Suppressor macrophage treated with lipopolysaccharide for 1 hour (primary cell): ENCODE data around the gene TBC1D28.
"Not testable (repeated sequence)": the region's sequence is repeated elsewhere in the genome, so short reads cannot be mapped to it uniquely, and the experiment has no call there.

Experiments used
- DNase-seq, 3 donors: peaks; one replicate each; pipeline ENCODE4 v3.0.0-alpha.2; 2020 to 2022

The TBC1D28 gene

DNA sequence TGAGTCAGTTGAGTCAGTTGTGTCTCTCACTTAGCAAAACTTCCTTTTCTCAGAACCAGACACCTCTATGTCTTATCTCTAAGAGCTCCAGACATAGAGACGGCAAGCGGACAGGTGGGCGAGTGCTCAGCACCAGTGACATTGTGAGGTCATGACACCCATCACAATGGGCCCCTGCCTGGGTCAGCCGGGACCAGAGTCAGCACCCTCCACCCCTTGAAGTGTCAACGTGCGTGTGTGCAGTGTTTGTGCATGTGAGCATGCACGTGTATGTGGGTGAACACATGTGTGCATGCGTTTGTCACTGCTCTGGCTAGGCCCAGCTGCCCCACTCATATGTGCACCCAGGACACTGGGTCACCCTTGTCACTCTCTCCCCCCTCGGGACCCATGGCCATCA lies at the start of gene TBC1D28:
TBC1D28 (minus strand) TSS at position 101 of the 400 bp plus-strand sequence. CDS start 3,039 bp downstream, outside the sequence.
- DNase-seq, result not testable (repeated sequence)

DNA sequence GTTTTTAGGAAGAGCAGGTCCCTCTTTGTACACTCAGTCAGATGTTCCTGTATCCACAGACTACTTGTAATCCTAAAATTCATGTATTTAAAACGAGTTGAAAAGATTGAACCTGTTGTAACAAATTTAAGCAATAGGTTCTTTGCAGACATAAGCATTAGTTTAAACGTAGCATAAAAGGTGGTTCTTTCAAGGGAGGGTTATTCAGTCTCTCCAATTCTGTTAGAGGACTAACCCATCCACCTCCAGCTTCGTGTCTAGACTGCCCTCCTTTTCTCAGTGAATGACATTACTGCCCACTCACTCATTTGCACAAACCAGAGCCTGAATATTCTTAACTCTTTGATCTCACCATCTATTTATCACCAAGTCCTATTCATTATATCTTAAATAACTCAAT lies 38.5 kb upstream of the TBC1D28 start:
- not testable (repeated sequence) for DNase-seq

DNA sequence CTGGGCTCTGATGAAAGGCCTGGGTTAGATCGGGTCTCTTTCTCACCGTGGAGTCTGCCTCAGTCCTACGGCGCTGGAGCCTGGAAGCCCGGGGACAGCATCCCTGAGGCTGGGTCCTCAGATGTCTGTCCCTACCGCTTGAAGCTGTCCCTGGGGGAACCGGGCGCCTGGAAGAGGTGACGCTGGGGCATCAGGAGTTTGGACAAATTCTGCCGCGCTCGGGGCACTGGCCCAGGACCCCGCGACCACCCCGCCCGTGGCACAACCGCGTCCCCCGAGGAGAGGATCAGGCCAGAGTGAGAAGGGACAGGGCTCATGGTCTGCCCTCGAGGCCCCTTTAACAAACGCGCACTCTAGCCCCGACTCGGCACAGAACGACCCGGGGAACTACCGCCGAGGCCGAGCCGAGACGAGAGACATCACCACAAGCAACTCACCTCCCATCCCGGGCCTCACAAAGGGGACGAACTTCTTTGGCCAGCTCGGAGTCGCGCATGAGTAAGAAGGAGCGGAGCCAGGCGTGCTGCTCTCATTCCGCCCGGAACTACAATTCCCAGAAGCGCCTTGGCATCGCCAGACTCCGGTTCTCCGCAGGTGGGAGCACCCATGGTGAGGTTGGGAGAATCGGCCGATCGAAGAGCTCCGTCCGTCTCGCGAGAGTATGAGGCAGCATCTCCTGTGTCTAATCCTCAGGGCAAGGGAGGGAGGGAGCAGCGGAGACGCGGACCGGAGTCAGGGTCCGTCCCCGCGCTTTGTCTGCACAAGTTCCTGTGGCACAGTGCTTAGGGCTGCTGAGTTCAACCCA lies 37.8 kb upstream of the TBC1D28 start, which contains the start of gene FOXO3B:
FOXO3B (minus strand) TSS at position 548 of the 805 bp plus-strand sequence. CDS start 663 bp downstream, outside the sequence.
- peak; percentile 78 to 85 (median 82) for DNase-seq

DNA sequence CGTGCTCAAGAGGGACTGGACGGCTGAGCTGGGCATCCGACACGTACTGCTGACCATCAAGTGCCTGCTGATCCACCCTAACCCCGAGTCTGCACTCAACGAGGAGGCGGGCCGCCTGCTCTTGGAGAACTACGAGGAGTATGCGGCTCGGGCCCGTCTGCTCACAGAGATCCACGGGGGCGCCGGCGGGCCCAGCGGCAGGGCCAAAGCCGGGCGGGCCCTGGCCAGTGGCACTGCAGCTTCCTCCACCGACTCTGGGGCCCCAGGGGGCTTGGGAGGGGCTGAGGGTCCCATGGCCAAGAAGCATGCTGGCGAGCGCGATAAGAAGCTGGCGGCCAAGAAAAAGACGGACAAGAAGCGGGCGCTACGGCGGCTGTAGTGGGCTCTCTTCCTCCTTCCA lies 33.2 kb upstream of the TBC1D28 start:
- DNase-seq, result not testable (repeated sequence)

DNA sequence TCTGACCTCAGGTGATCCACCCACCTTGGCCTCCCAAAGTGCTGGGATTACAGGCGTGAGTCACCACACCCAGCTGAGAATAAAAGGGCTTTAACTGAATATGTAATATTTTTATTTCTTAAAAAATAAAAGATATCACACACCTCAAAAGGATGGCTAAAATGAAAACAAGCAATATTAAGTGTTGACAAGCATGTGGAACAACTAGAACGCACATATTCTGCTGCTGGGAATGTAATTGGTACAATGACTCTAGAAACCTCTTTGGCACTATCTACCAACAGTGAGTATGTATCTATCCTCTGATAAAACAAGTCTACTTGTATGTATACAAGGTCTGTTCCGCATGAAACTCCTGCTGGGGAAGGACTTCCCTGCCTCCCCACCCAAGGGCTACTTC lies 32.7 kb upstream of the TBC1D28 start:
- DNase-seq, result not testable (repeated sequence)

DNA sequence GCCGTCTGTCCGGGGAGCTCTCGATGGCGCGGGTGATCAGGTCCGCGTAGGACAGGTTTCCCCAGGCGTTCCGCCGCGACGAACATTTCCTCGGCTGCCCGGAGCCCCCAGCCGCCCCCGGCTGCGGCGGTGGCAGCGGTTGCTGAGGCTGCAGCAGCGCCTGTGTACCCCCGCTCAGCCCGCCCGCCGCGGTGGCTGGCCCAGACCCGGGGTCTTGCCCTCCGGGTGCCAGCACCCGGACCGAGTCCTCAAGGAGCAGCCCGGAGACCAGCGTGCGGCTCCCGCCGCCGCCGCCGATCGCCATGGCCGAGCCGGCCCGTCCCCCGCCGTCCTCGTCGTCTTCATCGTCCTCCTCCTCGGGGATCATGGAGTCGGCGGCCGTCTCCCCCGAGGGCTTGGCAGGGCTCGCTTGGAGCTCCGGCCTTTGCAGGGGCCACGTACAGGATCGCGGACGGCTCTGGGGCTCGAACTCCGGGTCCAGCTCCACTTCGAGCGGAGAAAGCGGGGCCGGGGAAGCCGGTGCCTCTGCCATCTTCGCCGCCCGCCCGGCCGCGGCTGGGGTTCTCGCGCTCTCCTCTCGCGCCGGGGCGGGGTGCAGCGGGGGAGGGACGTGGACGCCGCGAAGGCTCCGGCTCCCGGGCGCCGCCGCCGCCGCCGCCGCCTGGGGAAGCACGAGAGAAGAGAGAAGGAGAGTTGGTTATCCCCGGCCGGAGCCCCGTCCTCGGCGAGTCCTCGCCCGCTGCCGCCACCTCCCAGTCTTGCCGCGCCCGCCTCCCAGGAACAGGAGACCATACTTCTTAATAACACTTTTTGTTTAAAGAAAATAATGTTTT lies 28.4 kb upstream of the TBC1D28 start:
- DNase-seq, result not testable (repeated sequence)

DNA sequence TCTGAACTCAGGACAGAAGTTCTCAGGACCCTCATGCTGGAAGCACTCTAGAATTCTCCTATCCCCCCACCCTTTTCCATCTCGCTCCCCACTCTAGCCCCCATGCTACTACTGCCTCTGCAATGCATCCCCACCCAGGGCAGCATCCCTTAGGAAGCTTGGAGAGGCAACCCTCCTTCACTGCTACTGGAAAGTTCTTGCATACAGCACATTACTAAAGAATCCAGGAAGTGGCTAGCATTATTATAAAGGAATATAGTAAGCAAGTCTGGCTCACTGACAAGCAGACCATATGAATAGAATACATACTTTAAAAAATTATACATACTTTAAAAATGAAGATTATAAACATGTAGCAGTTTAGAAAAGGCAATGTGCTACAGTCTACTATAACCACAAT lies 24.4 kb upstream of the TBC1D28 start:
- not testable (repeated sequence) for DNase-seq

DNA sequence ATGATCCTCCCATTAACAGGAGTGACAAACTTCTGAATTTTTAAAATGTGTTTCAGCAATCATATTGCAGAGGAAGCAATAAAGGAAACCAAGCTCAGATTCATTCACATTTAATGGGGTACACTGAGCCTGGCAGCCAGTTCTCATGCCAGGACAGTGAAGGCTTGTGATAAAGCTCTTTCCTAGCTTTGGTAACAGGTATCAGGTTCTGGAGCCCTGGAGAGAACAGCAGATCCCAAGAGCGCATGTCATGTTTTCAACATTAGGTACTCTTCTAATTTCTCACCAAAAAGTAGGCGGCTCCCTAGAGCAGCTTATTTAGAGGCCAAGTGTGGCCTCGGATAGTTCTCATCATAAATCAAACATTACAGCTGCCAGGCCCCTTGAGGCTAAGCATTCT lies 23.3 kb upstream of the TBC1D28 start:
- not testable (repeated sequence) for DNase-seq

DNA sequence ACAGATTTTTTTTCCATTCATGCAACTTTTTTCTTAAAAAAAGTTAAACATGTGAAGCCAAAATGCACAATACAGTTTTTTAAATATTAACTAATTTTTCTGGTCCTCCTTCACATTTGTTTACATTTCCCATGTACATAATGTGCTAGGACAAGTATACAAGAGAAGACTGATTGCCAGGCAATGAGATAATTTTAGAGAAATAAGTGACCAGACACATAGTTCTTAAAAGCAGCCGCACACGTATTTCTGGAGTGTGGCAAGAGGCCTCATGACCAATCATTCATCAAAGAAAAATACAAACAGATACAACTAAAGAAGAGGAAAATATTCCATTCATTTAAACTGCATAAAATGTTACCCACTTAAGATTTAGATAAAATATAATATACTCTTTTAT lies 22.1 kb upstream of the TBC1D28 start:
- not testable (repeated sequence) for DNase-seq

DNA sequence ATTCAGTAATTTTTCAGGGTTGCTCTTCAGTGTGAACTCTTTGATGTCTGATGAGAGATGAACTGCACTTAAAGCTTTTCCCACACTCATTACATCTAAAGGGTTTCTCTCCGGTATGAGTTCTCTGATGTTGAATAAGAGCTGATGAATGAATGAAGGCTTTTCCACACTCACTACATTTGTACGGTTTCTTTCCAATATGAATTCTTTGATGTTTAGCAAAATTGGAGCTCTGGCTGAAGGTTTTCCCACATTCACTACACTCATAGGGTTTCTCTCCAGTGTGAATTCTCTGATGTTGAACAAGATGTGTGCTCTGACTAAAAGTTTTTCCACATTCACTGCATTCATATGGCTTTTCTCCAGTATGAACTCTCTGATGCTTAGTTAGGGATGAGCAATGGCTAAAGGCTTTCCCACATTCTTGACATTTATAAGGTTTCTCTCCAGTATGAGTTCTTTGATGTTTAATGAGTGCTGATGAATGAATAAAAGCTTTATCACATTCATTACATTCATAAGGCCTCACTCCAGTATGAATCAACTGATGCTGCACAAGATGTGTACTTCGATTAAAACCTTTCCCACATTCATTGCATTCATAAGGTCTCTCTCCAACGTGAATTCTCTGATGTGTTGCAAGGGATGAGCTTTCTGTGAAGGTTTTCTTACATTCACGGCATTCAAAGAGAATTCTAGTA lies 17.9 kb upstream of the TBC1D28 start:
- DNase-seq, result not testable (repeated sequence)

DNA sequence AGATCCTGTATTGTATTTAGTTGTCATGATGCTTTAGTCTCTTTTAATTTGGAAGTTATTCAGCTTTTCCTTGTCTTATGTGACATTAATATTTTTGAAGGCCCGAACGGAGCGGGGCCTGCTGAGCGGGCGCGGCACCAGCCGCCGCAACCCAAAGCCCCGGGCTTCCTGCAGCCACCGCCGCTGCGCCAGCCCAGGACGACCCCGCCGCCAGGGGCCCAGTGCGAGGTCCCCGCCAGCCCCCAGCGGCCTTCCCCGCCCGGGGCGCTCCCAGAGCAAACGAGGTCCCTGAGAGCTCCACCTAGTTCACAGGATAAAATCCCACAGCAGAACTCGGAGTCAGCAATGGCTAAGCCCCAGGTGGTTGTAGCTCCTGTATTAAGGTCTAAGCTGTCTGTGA lies 5.9 kb upstream of the TBC1D28 start:
- DNase-seq, result not testable (repeated sequence)

DNA sequence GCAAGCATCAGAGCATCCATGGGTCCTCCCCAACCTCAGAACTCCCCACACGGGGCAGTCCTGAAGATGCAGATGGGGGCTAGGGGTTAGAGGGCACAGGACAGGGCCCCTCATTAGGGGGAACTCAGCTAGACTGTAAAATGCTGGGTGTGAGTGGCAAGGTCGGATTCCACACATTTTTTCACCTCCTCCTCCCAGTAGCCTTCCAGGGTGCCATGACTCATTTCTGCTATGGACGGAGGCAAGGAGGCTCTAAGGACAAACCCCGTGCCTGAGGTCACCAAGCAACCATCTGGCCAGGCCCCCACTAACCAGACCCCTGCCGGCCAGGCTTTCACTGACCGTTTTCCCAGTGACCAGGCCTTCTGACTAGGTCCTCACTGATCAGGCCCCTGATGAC lies 1.1 kb downstream of the TBC1D28 start:
- DNase-seq, result not testable (repeated sequence)

DNA sequence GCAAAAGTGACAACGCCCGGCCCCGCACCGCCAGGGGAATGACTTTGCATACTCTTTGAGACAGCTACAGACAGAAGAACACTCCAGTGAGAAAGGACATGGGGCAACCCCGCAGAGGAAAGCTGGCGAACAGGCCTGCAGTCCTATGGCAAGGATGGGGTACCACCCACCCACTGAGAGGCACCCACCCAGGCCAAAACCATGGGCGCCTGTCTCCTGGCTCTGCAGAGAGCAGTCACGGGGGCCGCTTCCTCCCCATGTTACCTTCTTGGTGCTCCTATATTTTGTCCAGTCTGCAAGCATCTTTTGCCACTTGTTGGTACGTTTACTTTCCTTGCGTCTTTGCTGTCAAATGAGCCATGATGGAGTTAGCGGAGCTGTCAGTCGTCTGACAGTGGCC lies 5.8 kb downstream of the TBC1D28 start:
- not testable (repeated sequence) for DNase-seq

DNA sequence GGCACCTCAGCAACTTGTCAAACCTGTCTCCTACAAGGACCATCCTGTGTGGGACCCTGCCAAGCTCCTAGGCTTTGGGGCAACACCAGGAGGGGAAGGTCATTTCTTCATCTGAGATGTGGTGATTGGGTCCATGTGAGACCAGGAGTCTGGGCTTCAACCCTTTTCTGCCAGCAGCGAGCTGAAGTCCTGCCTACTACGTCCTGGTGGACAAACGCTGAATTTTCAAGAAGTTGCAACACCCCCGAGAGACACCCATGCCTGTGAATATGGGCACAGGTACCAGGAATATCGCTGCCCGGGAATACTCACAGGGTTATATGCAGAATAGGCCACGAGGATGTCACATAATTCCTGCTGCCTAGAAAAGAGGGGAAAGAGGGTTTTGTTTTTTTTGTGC lies 8.0 kb downstream of the TBC1D28 start:
- not testable (repeated sequence) for DNase-seq

DNA sequence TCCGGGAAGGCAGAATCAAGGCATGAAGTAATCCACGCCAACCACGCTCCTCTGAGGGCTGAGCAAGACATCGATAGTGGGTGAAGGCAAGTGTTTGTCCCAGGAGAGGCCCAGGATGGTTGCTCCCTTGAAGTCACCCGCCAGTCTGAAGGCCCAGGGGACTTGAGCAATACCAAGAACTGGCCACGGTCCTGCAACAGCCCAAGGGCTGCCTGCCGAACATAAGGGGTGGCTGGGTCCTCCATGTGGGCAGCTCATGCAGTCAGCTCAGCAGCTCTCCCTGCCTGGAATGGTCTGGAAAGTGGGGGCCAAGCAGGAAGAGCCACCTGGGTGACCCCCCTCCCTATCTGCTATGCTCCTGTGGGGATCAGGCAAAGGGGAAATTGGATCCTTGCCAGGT lies 8.4 kb downstream of the TBC1D28 start:
- not testable (repeated sequence) for DNase-seq

DNA sequence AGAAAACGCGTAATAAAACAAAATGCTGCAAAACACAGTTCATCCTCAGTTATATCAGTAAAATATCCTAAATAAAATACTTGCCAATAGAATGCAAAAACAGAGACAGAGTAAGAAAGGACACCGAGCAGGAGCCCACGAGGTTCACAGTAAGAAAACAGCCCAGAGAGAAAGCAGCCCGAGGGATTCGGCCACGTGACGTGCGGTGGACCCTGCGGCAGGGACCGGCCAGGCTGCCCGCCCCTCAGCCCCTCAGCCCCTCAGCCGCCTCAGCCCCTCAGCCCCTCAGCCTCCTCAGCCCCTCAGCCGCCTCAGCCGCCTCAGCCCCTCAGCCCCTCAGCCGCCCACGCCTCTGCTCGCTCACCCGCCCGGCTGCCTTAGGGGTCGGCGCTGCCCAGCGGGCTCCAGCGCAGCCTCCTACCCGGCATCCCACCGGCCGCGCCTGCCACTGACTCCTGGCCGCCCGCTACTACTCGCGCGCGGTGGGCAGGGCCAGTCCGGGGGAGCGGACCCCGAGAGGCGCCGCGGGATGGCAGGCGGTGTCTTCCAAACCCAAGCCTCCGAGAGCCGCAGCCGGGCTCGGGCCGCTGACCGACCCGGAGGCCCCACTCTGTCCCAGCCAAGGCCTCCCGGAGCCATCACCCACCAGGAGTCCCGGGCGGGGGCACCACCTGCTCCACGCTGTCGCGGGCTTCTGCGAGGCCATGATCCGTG lies 9.5 kb downstream of the TBC1D28 start:
- not testable (repeated sequence) for DNase-seq

DNA sequence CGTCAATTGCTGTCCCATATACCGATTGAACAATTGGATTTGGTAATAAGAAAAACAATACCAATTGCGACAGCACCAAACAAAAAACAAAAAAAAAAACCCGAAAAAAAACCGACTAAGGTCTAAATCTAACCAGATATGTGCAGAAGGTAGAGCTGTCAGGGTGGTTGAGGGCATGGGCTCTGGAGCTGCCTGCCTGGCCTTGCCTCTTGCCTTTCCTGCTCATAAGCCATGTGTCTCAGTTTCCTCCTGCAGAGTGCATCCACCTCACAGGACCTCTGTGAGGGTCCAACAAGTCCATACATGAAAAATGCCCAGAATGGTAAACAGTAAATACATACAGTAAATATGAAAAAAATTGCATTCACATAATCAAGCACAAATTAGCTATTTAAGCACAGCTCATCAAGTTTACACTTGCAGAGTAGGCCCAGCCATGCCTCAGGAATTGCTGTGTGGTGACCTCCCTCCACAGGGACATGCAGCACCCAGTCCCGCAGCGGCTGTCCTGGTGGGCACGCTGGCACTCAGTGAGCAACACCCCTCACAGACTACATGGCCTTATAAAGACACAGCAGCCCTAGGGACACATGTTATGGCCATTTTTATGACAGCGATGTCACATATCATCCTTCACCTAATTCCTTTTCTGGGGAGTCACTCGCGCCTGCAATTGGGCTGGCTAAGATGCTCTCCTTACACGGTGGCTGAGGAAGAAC lies 17.9 kb downstream of the TBC1D28 start:
- no peak for DNase-seq

DNA sequence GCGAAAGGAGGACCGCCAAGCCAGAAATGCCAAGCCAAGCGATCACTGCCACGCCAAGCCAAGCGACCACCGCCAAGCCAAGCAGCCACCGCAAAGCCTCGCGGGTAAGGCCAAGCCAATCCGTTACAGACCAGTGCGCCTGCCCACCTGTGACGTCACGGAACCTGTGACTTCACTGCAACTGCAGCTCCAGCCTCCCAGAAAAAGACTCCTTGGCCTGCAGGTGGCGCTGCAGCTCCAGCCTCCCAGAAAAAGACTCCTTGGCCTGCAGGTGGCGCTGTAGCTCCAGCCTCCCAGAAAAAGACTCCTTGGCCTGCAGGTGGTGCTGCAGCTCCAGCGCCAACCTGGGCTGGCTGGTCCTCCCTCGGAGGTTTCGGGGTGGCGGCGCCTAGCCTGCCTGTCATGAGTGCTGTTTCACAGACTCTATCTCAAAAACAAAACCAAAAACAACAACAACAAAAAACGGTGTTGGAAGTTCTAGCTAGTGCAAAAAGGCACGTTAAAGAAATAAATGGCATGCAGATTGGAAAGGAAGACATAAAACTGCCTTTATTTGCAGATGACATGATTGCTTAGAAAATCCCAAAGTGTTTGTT lies 18.6 kb downstream of the TBC1D28 start:
- DNase-seq, result peak; percentile 80 to 90 (median 86)

DNA sequence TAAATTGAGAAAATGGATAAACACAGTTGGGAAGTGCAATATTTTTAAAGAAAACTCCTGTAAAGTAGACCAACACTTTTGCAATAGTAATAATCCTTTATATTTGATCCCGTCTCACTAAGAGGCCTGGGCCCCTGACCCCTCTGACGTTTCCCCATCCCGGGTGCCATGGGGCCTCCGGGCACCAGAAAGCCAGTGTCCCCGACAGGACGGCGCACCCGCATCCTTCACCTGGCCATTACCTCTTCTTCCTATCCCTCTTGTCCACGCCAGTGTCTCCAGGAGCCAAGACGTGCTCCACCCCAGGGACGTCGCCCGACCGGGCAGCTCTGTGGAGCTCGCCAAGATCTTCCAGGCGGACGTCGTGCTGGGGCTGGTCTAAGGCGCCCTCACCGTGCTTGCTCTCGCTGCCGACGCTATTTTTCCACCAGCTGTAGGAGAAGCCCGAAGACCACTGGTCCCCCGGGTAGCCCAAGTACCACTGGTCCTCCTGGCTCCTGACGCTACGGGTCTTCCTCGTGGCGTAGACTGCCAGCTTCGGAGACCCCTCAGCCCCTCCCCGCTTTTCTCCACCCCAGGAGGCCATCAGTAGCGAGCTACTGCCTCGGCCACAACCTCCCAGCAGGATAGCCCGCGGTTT lies 19.2 kb downstream of the TBC1D28 start:
- peak in 1 of 3 donors; percentile 5 for DNase-seq

DNA sequence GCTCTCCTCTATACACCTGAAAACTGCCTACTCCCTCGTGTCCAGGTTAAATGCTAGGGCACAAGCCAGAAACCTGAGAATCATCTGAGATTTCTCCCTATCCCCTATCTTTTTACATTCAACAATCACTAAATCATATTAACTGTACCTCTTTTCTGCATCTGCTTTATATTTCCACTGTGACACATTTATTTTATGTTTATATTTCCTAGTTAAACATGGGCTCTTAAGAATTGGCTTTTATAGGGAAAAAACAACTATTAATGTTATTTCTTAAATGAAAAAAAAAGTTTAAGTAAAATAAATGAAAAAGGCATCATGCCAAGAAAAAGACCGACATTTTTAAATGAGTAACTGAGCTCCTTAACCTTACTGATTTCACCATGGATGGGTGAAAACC lies 26.6 kb downstream of the TBC1D28 start:
- DNase-seq, result not testable (repeated sequence)

DNA sequence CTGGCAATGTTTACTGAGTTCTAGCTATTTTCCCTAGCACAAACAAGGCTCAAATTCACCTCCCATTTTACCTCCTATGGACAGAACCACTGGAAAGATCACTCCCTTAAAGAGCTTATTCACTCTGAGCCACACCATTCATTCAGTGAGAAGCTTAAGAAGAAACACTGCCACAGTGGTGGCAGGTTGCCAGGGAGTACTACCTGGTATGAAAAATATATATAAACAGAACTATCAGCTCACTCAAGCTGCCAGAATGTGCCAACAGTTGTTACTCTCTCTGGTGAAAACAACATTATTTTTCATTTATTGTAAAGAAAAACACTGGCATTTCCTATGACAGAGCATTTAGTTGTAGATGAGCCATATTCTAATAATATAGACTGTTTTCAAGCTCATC lies 31.2 kb downstream of the TBC1D28 start:
- not testable (repeated sequence) for DNase-seq
